H9 (cell line): Measurements from ENCODE around the gene AIFM3. TPM values are rescaled to one million over a fixed set of nuclear protein-coding genes. Genes with fewer than 3 reads are reported as not detected.

Experiments
- DNase-seq: peaks from one replicate; pipeline ENCODE4 v3.0.0-alpha.2; 2017
- H2AFZ ChIP-seq: one replicate; pipeline ENCODE4 v1.6.1; 2013; ENCODE audit warnings: mild to moderate bottlenecking, low read length, control low read depth, moderate library complexity
- H2AK5ac ChIP-seq: 2 replicates; pipeline ENCODE4 v1.6.1; 2013; ENCODE audit warnings: low read length, control low read depth, mixed read lengths; ENCODE audit not compliant: insufficient read length
- H2BK120ac ChIP-seq: one replicate; pipeline ENCODE4 v1.6.1; 2013; ENCODE audit warnings: low read depth, mild to moderate bottlenecking, low read length, control low read depth, inconsistent platforms; ENCODE audit not compliant: poor library complexity, severe bottlenecking
- H2BK12ac ChIP-seq: 2 replicates; pipeline ENCODE4 v1.6.1; 2013; ENCODE audit warnings: low read length, control low read depth, mixed read lengths, low read depth; ENCODE audit not compliant: insufficient read length
- H2BK15ac ChIP-seq: 2 replicates; pipeline ENCODE4 v1.6.1; 2013; ENCODE audit warnings: low read depth, low read length, control low read depth
- H2BK20ac ChIP-seq: one replicate; pipeline ENCODE4 v1.6.1; 2013; ENCODE audit warnings: low read depth, mild to moderate bottlenecking, low read length, control low read depth, inconsistent platforms; ENCODE audit not compliant: poor library complexity, severe bottlenecking
- H2BK5ac ChIP-seq: 2 replicates; pipeline ENCODE4 v1.6.1; 2013; ENCODE audit warnings: low read length, control low read depth, mixed read lengths; ENCODE audit not compliant: insufficient read length
- H3K14ac ChIP-seq: 2 replicates; pipeline ENCODE4 v1.6.1; 2013; ENCODE audit warnings: low read length, control low read depth; ENCODE audit not compliant: insufficient read depth
- H3K18ac ChIP-seq: 2 replicates; pipeline ENCODE4 v1.6.1; 2013; ENCODE audit warnings: low read depth, mild to moderate bottlenecking, mixed read lengths, low read length, control low read depth; ENCODE audit not compliant: insufficient read length
- H3K23ac ChIP-seq: 2 replicates; pipeline ENCODE4 v1.6.1; 2013; ENCODE audit warnings: low read length, control low read depth, mixed read lengths, low read depth; ENCODE audit not compliant: insufficient read length
- H3K23me2 ChIP-seq: 2 replicates; pipeline ENCODE4 v1.6.1; 2013; ENCODE audit warnings: low read depth, mild to moderate bottlenecking, mixed read lengths, low read length, control low read depth; ENCODE audit not compliant: insufficient read length, poor library complexity, severe bottlenecking
- H3K27ac ChIP-seq: 2 replicates; pipeline ENCODE4 v1.5.1; 2013; ENCODE audit warnings: low read length, control low read depth, mixed read lengths, low read depth; ENCODE audit not compliant: insufficient read length
- H3K27me3 ChIP-seq: 2 replicates; pipeline ENCODE4 v1.6.1; 2013; ENCODE audit warnings: low read length, control low read depth, inconsistent platforms; ENCODE audit not compliant: insufficient read depth
- H3K4ac ChIP-seq: 2 replicates; pipeline ENCODE4 v1.6.1; 2013; ENCODE audit warnings: low read depth, mild to moderate bottlenecking, control low read depth, inconsistent platforms, low read length, moderate library complexity
- H3K4me1 ChIP-seq: 2 replicates; pipeline ENCODE4 v1.6.1; 2013; ENCODE audit warnings: low read length, control low read depth, inconsistent platforms; ENCODE audit not compliant: insufficient read depth
- H3K4me2 ChIP-seq: 2 replicates; pipeline ENCODE4 v1.6.1; 2013; ENCODE audit warnings: low read length, control low read depth, mixed read lengths; ENCODE audit not compliant: insufficient read length, insufficient read depth
- H3K56ac ChIP-seq: 2 replicates; pipeline ENCODE4 v1.6.1; 2013; ENCODE audit warnings: low read depth, mild to moderate bottlenecking, mixed read lengths, low read length, control low read depth; ENCODE audit not compliant: insufficient read length
- H3K79me1 ChIP-seq: 2 replicates; pipeline ENCODE4 v1.6.1; 2013; ENCODE audit warnings: low read depth, mild to moderate bottlenecking, moderate library complexity, low read length, control low read depth, inconsistent platforms; ENCODE audit not compliant: insufficient read depth, poor library complexity, severe bottlenecking
- H3K79me2 ChIP-seq: 2 replicates; pipeline ENCODE4 v1.6.1; 2013; ENCODE audit warnings: low read length, control low read depth, inconsistent platforms; ENCODE audit not compliant: insufficient read depth
- H3K9ac ChIP-seq: 2 replicates; pipeline ENCODE4 v1.6.1; 2013; ENCODE audit warnings: low read length, control low read depth, mixed read lengths; ENCODE audit not compliant: insufficient read length; ENCODE audit errors: extremely low read depth
- H3K9me3 ChIP-seq: one replicate; pipeline ENCODE4 v1.6.1; 2013; ENCODE audit warnings: low read depth, low read length, inconsistent platforms; ENCODE audit not compliant: control insufficient read depth
- H3T11ph ChIP-seq: one replicate; pipeline ENCODE4 v1.6.1; 2013; ENCODE audit warnings: mild to moderate bottlenecking, low read length, control low read depth, inconsistent platforms
- H4K20me1 ChIP-seq: one replicate; pipeline ENCODE4 v1.6.1; 2013; ENCODE audit not compliant: control insufficient read depth, insufficient read length, insufficient read depth
- H4K5ac ChIP-seq: 2 replicates; pipeline ENCODE4 v1.6.1; 2013; ENCODE audit warnings: low read depth, mild to moderate bottlenecking, mixed read lengths, low read length, control low read depth; ENCODE audit not compliant: insufficient read length
- H4K8ac ChIP-seq: replicated peaks from 2 replicates; pipeline ENCODE4 v1.6.1; 2013; ENCODE audit warnings: low read length, control low read depth, mixed read lengths, low read depth; ENCODE audit not compliant: insufficient read length
- H4K91ac ChIP-seq: 2 replicates; pipeline ENCODE4 v1.6.1; 2013; ENCODE audit warnings: low read depth, mild to moderate bottlenecking, moderate library complexity, mixed read lengths, low read length, control low read depth; ENCODE audit not compliant: insufficient read length
- H3K27ac Mint-ChIP-seq, 3 experiments: 2 replicates in 2 of 3; 3 replicates in 1 of 3; pipeline ENCODE4 v1.8.0; 2020 to 2021; ENCODE audit warnings: mixed read lengths in 3 of 3, mild to moderate bottlenecking in 1 of 3, moderate library complexity in 1 of 3
- H3K27me3 Mint-ChIP-seq: 2 replicates; pipeline ENCODE4 v1.8.0; 2021; ENCODE audit warnings: low read depth, mild to moderate bottlenecking, moderate library complexity, mixed read lengths
- H3K36me3 Mint-ChIP-seq, 3 experiments: 2 replicates in 2 of 3; 3 replicates in 1 of 3; pipeline ENCODE4 v1.8.0; 2020 to 2021; ENCODE audit warnings: low read depth in 3 of 3, mixed read lengths in 3 of 3; ENCODE audit not compliant: insufficient read depth in 1 of 3
- H3K4me1 Mint-ChIP-seq, 2 experiments: 2 replicates each; pipeline ENCODE4 v1.8.0; 2020; ENCODE audit warnings: mixed read lengths in 2 of 2
- H3K4me3 Mint-ChIP-seq, 2 experiments: 2 replicates in 1 of 2; 3 replicates in 1 of 2; pipeline ENCODE4 v1.8.0; 2020 to 2021; ENCODE audit warnings: mild to moderate bottlenecking in 2 of 2, mixed read lengths in 2 of 2, moderate library complexity in 1 of 2
- H3K9me3 Mint-ChIP-seq, 2 experiments: 2 replicates in 1 of 2; 3 replicates in 1 of 2; pipeline ENCODE4 v1.8.0; 2020; ENCODE audit warnings: mild to moderate bottlenecking in 2 of 2, mixed read lengths in 2 of 2, moderate library complexity in 1 of 2
- CTCF ChIP-seq: fragments of 200-600 bp; sonication (generic); conservative IDR thresholded peaks from 3 replicates; pipeline ENCODE4 v1.8.0; 2021; ENCODE audit warnings: antibody characterized with exemption, mild to moderate bottlenecking
- WGBS: extraction: QIAGEN DNeasy Blood & Tissue Kit; methylation state at CpG from one replicate; pipeline ENCODE4 v1.1.7; 2013; ENCODE audit warnings: missing lambda C conversion rate, low lambda C conversion rate, mixed read lengths; ENCODE audit not compliant: insufficient read length; ENCODE audit errors: extremely low coverage; 5-methylcytosine and 5-hydroxymethylcytosine counted together
- total RNA-seq: library from RNA; stranded (reverse); gene quantifications from 2 replicates; pipeline ENCODE4 v1.2.1, GENCODE V29; 2021

The AIFM3 gene
- total RNA-seq, 1 experiment from 2014 or later: 1.9 TPM

DNA sequence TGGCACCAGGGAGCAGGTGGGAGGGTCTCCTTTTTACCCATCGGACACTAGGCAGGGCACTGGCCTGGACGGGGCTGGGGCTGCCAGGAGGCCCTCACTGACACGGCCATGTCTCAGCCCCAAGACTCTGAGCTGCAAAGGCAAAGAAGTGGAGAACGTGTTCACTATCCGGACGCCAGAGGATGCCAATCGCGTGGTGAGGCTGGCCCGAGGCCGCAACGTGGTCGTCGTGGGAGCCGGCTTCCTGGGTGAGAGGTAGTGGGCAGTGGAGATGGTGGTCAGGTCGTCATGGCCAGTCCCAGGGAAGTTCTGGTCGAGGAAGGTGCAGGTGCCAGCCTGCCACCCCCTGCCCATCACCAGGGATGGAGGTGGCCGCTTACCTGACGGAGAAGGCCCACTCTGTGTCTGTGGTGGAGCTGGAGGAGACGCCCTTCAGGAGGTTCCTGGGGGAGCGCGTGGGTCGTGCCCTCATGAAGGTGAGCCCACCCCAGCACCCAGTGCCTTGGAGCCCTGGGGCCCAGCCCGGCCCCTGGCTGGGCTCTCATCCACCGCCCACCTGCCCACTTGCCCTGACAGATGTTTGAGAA lies 9.3 kb downstream of the AIFM3 start:
- no peak overlapping the region for H3K4me2 ChIP-seq
- H3K18ac ChIP-seq: no peak overlapping the region
- no peak overlapping the region for H2BK12ac ChIP-seq
- H3K27me3 ChIP-seq: no peaks in the 10 kb centered on the region; the same call in 1 of the 2 replicates
- Mint-ChIP-seq H3K9me3 (peaks cover 13 to 15% of the 10 kb centered on the region in 2 experiments), H3K27me3 (peaks cover 82% of the 10 kb centered on the region), H3K4me3 (peak overlapping the region in 1 of 2 experiments; percentile 29; a peak in 1 of 5 replicates), H3K4me1 (peaks cover 25 to 34% of the 10 kb centered on the region in 2 experiments), H3K36me3 (peaks cover 0 to 8% (median 4%) of the 10 kb centered on the region in 3 experiments; a peak in 4 of 7 replicates), H3K27ac (no peak overlapping the region)
- H4K91ac ChIP-seq: no peak overlapping the region
- H3K9ac ChIP-seq: no peak overlapping the region
- no peak overlapping the region for H3K23ac ChIP-seq
- no peaks in the 10 kb centered on the region for H3K79me1 ChIP-seq
- H2AFZ ChIP-seq: no peak overlapping the region
- no peak overlapping the region for H3K4ac ChIP-seq
- no peak overlapping the region for H4K8ac ChIP-seq
- peaks cover 5% of the 10 kb centered on the region for H3K23me2 ChIP-seq
- H2BK15ac ChIP-seq: no peak overlapping the region
- no peak overlapping the region for H2BK120ac ChIP-seq
- H3K9me3 ChIP-seq: no peaks in the 10 kb centered on the region
- no CpG with 5 or more reads among the region's 24 CpGs for WGBS
- no peak overlapping the region for H3T11ph ChIP-seq
- no peak overlapping the region for H3K56ac ChIP-seq
- DNase-seq: no peak
- no peak overlapping the region for H3K27ac ChIP-seq
- no peaks in the 10 kb centered on the region for H3K79me2 ChIP-seq
- no peak overlapping the region for H3K14ac ChIP-seq
- no peaks in the 10 kb centered on the region for H3K4me1 ChIP-seq
- no peak overlapping the region for H2BK20ac ChIP-seq
- H2BK5ac ChIP-seq: no peak overlapping the region
- no peak overlapping the region for H4K5ac ChIP-seq
- no peak overlapping the region for H2AK5ac ChIP-seq
- TF ChIP-seq CTCF: no peak
- H4K20me1 ChIP-seq: no peaks in the 10 kb centered on the region
